ENCODE measurements around the gene SPATS2L.

SPATS2L gene

GRCh38 chr2:200475795-200476194, 169.3 kb downstream of the SPATS2L start:
- H3K4me3 ChIP-seq (ENCODE audit: low read depth, low read length): no peak overlapping the region
- TF ChIP-seq CTCF (IDR thresholded peaks at IDR 0.05; ENCODE audit: borderline replicate concordance, insufficient read depth, low read depth, low read length): no peak

GRCh38 chr2:200476836-200477235, 170.3 kb downstream of the SPATS2L start:
- TF ChIP-seq CTCF (IDR thresholded peaks at IDR 0.05; ENCODE audit: borderline replicate concordance, insufficient read depth, low read depth, low read length): no peak
- H3K4me3 ChIP-seq (ENCODE audit: low read depth, low read length): no peak overlapping the region

GRCh38 chr2:200477667-200478131, 171.2 kb downstream of the SPATS2L start:
- H3K4me3 ChIP-seq (ENCODE audit: low read depth, low read length): no peak overlapping the region
- no peak for TF ChIP-seq CTCF (IDR thresholded peaks at IDR 0.05; ENCODE audit: borderline replicate concordance, insufficient read depth, low read depth, low read length)

GRCh38 chr2:200479692-200480265, 173.3 kb downstream of the SPATS2L start:
- H3K4me3 ChIP-seq (ENCODE audit: low read depth, low read length): no peak overlapping the region
- TF ChIP-seq CTCF (IDR thresholded peaks at IDR 0.05; ENCODE audit: borderline replicate concordance, insufficient read depth, low read depth, low read length): no peak

- no peak overlapping the region for H3K4me3 ChIP-seq (ENCODE audit: low read depth, low read length)
- no peak for TF ChIP-seq CTCF (IDR thresholded peaks at IDR 0.05; ENCODE audit: borderline replicate concordance, insufficient read depth, low read depth, low read length)
These were observed 175.7 kb downstream of the SPATS2L start for GRCh38 chr2:200482194-200482593.

- no peak overlapping the region for H3K4me3 ChIP-seq (ENCODE audit: low read depth, low read length)
- TF ChIP-seq CTCF (IDR thresholded peaks at IDR 0.05; ENCODE audit: borderline replicate concordance, insufficient read depth, low read depth, low read length): peak; percentile 80
These were observed 177.3 kb downstream of the SPATS2L start for GRCh38 chr2:200483729-200484198.

- no peak for TF ChIP-seq CTCF (IDR thresholded peaks at IDR 0.05; ENCODE audit: borderline replicate concordance, insufficient read depth, low read depth, low read length)
- H3K4me3 ChIP-seq (ENCODE audit: low read depth, low read length): no peak overlapping the region
These were observed 178.4 kb downstream of the SPATS2L start for GRCh38 chr2:200484934-200485333.
